Pancreas (tissue), 10 donors: ENCODE results near the gene UTP4. TPM values are rescaled to one million over a fixed set of nuclear protein-coding genes. Genes with fewer than 3 reads are reported as not detected.
A peak's percentile ranks its signal among the peaks of the same experiment; 100 is the strongest.

Experiments
- ATAC-seq, 4 donors: fragments of 200-7000 bp; cut with Tn5 transposase; one replicate each; pipeline versions ENCODE4 v1.8.0 to v1.9.1; 2020; ENCODE audit warnings: mild to moderate bottlenecking in 4 of 4, moderate library complexity in 4 of 4
- DNase-seq, 6 donors: peaks; one replicate each; pipeline ENCODE4 v3.0.0-alpha.2; 2020
- FAIRE-seq: peaks from 2 replicates; lab custom pipeline; 2012; peaks lifted over from hg19 to GRCh38; lab: Jason Lieb, UNC
- H3K27ac ChIP-seq, 4 donors: fragments of 200-600 bp; sonication (generic); 1 replicate in 3 of 4; 2 replicates in 1 of 4; pipeline versions ENCODE4 v1.5.0 to v1.8.0; 2020
- H3K27me3 ChIP-seq, 4 donors: fragments of 200-600 bp; one replicate each; pipeline ENCODE4 v1.8.0; 2021
- H3K36me3 ChIP-seq, 3 donors: fragments of 200-600 bp; sonication (generic) in 1 of 3; one replicate each; pipeline versions ENCODE4 v1.5.0 to v1.8.0; 2020 to 2021
- H3K4me1 ChIP-seq, 3 donors: fragments of 200-600 bp; one replicate each; pipeline ENCODE4 v1.8.0; 2021
- H3K4me3 ChIP-seq, 4 donors: fragments of 200-600 bp; sonication (generic) in 2 of 4; one replicate each; pipeline versions ENCODE4 v1.5.0 to v1.8.0; 2020 to 2021
- H3K9me3 ChIP-seq, 4 donors: fragments of 200-600 bp; one replicate each; pipeline ENCODE4 v1.8.0; 2021
- CTCF ChIP-seq, 4 donors: fragments of 200-600 bp; sonication (generic) in 3 of 4; IDR thresholded peaks; one replicate each; pipeline versions ENCODE4 v1.5.0 to v1.8.0; 2021; ENCODE audit warnings: antibody characterized with exemption in 4 of 4
- WGBS, 2 donors: extraction: QIAGEN DNeasy Blood & Tissue Kit; methylation state at CpG; one replicate each; pipeline ENCODE4 v1.1.7; 2013; 5-methylcytosine and 5-hydroxymethylcytosine counted together
- intact Hi-C, 3 donors: fragments of 100-400 bp; cut with DNase I; formaldehyde crosslinking; loops; one replicate each; pipeline versions ENCODE4 v1.11.1 to v1.14.2; 2022
- polyA plus RNA-seq, 2 donors: library from polyadenylated mRNA; stranded (reverse); fragments of 200-250 nt; gene quantifications; one replicate each; pipeline ENCODE4 v1.2.3, GENCODE V29; 2013
- total RNA-seq, 6 donors: library from RNA; stranded (reverse); fragmentation: NEBNext Ultra II Directional in 4 of 6; extraction: Animal tissue kit (Norgen Biotek cat#: 25700) in 4 of 6; gene quantifications; one replicate each; pipeline versions ENCODE4 v1.2.1 to v1.2.4, GENCODE V29; 2021 to 2023
- donor health status: healthy with polysubstance abuse.
- donor health status: DM: no; HTN: no; CAD: no; lungs with moderate emphysema.
- donor health status: DM: no; HTN: no; CAD: no.
- donor health status: control.
- donor health status: control.
- donor health status: Bipolar disorder and iron deficiency.
- donor health status: DM: yes; HTN: yes; CAD: no.
- donor health status: DM: no; HTN: no; CAD: no.
- donor health status: DM: no; HTN: no; CAD: no.
- donor health status: DM: yes; HTN: yes; CAD: no.

UTP4 gene
- total and polyA plus RNA-seq, 8 donors = 11.6 to 29.0 (median 21.8) TPM

- Histone ChIP-seq H3K4me3 (peak overlapping the region; percentile 51 to 72 (median 70)), H3K4me1 (peaks cover 14 to 26% (median 25%) of the 10 kb centered on the region in 3 donors), H3K9me3 (no peaks in the 10 kb centered on the region), H3K27ac (peak overlapping the region; percentile 45 to 84 (median 77)), H3K27me3 (no peaks in the 10 kb centered on the region), H3K36me3 (no peaks in the 10 kb centered on the region)
- 1% methylated on average over 62 to 76 of the region's 76 CpGs for WGBS, 2 donors
- intact Hi-C loops = no loop called here
- TF ChIP-seq CTCF (IDR thresholded peaks at IDR 0.05) = no peak
- DNase-seq (peak; percentile 38 to 85 (median 63)), FAIRE-seq (no peak), ATAC-seq (peak; percentile 39 to 49 (median 40))
These were observed 55.2 kb downstream of the UTP4 start for GRCh38 chr16:69187446-69188235.

GRCh38 chr16:69188236-69188549 is 55.7 kb downstream of the UTP4 start:
- ATAC-seq (peak; percentile 4 to 43 (median 32)), DNase-seq (peak in 1 of 6 donors; percentile 44), FAIRE-seq (no peak)
- intact Hi-C loops = no loop called here
- H3K4me3 ChIP-seq = peak overlapping the region; percentile 51 to 72 (median 70)
- H3K4me1 ChIP-seq = peaks cover 10 to 23% (median 23%) of the 10 kb centered on the region in 3 donors
- no peaks in the 10 kb centered on the region for H3K36me3 ChIP-seq
- TF ChIP-seq CTCF (IDR thresholded peaks at IDR 0.05) = no peak
- no peaks in the 10 kb centered on the region for H3K27me3 ChIP-seq
- 0% methylated on average over 5 of the region's 5 CpGs for WGBS, 2 donors
- peak overlapping the region; percentile 45 to 84 (median 77) for H3K27ac ChIP-seq
- no peaks in the 10 kb centered on the region for H3K9me3 ChIP-seq

- no peak overlapping the region for H3K27ac ChIP-seq
- 12 to 15% methylated on average over 5 of the region's 5 CpGs for WGBS, 2 donors
- FAIRE-seq = no peak
These were observed 56.3 kb downstream of the UTP4 start for GRCh38 chr16:69188716-69189115.

GRCh38 chr16:69190046-69190588 is 57.7 kb downstream of the UTP4 start:
- no peak for DNase-seq
- Histone ChIP-seq H3K4me1 (peaks cover 23 to 39% (median 33%) of the 10 kb centered on the region in 3 donors), H3K9me3 (no peaks in the 10 kb centered on the region), H3K4me3 (no peak overlapping the region), H3K36me3 (no peaks in the 10 kb centered on the region), H3K27me3 (no peaks in the 10 kb centered on the region), H3K27ac (no peak overlapping the region)
- FAIRE-seq = no peak
- ATAC-seq = no peak
- intact Hi-C loops = no loop called here
- TF ChIP-seq CTCF (IDR thresholded peaks at IDR 0.05) = no peak
- 72 to 83% methylated on average over 2 of the region's 2 CpGs for WGBS, 2 donors

More at GRCh38 chr16:69188716-69189115, 56.3 kb downstream of the UTP4 start:
- Histone ChIP-seq H3K4me1 (peaks cover 13 to 26% (median 25%) of the 10 kb centered on the region in 3 donors), H3K36me3 (no peaks in the 10 kb centered on the region), H3K27me3 (no peaks in the 10 kb centered on the region), H3K4me3 (peak overlapping the region in 2 of 4 donors; percentile 72), H3K9me3 (no peaks in the 10 kb centered on the region)
- no peak for DNase-seq
- ATAC-seq = no peak
- no peak for TF ChIP-seq CTCF (IDR thresholded peaks at IDR 0.05)
- intact Hi-C loops = no loop called here

GRCh38 chr16:69190598-69190997 is 58.1 kb downstream of the UTP4 start:
- 82 to 83% methylated on average over 3 of the region's 3 CpGs for WGBS, 2 donors
- peaks cover 23 to 41% (median 33%) of the 10 kb centered on the region in 3 donors for H3K4me1 ChIP-seq
- no peak for ATAC-seq

More at GRCh38 chr16:69190598-69190997, 58.1 kb downstream of the UTP4 start:
- no peak for TF ChIP-seq CTCF (IDR thresholded peaks at IDR 0.05)
- no peaks in the 10 kb centered on the region for H3K9me3 ChIP-seq
- DNase-seq = no peak
- FAIRE-seq = no peak
- H3K4me3 ChIP-seq = no peak overlapping the region
- H3K27ac ChIP-seq = no peak overlapping the region
- H3K27me3 ChIP-seq = no peaks in the 10 kb centered on the region
- no peaks in the 10 kb centered on the region for H3K36me3 ChIP-seq
- intact Hi-C loops = no loop called here
